ENCODE results near the gene NAV1. TPM values are rescaled to one million over a fixed set of nuclear protein-coding genes. Genes with fewer than 3 reads are reported as not detected.

Gene NAV1
- total and polyA plus RNA-seq, 9 of the 15 experiments (the other 6 are each of a cell fraction or from before 2014, with no cell fraction given) = 0.91 to 16.8 (median 3.2) TPM

DNA sequence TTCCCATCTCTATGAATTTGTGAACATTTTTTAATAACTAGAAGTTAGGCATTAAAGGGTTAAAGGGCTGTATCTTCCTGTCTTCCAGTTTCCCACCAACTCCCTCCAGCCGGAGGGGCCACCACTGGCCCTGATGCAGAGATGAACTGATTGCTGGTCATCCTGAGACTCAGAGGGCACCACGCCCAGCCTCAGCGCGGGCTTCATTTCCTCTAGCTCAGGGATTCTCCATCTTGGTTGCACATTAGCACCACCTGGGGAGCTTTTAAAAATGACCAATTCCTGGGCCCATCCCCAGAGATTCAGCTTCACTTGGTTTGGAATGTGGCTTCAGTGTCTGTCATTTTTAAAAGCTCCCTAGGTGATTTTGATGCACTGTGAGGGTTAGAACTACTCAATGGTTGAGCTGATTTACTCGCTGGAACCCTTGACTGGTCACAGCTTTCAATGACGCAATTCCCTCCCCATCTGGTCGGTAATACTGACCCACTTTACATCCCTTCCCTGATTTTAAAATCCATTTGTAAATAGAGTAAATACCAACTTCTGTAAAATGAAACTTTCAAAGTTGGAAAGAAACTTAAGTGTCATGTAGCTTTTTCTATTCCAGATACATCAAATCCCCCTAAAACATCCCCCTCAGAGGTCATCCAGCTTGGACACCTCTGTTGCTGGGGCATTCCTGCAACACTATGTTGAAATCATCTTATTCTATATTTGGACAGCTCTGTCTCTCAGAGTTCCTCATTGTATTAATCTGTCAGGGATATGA is 5.1 kb downstream of the NAV1 start (continued):
- TF ChIP-seq, protein P1, sequence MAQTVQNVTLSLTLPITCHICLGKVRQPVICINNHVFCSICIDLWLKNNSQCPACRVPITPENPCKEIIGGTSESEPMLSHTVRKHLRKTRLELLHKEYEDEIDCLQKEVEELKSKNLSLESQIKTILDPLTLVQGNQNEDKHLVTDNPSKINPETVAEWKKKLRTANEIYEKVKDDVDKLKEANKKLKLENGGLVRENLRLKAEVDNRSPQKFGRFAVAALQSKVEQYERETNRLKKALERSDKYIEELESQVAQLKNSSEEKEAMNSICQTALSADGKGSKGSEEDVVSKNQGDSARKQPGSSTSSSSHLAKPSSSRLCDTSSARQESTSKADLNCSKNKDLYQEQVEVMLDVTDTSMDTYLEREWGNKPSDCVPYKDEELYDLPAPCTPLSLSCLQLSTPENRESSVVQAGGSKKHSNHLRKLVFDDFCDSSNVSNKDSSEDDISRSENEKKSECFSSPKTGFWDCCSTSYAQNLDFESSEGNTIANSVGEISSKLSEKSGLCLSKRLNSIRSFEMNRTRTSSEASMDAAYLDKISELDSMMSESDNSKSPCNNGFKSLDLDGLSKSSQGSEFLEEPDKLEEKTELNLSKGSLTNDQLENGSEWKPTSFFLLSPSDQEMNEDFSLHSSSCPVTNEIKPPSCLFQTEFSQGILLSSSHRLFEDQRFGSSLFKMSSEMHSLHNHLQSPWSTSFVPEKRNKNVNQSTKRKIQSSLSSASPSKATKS (CRISPR knock-in tag; IDR thresholded peaks at IDR 0.05) = no peak
- TF ChIP-seq, protein P2, sequence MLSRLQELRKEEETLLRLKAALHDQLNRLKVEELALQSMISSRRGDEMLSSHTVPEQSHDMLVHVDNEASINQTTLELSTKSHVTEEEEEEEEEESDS (CRISPR knock-in tag; IDR thresholded peaks at IDR 0.05) = no peak
- TF ChIP-seq NCOA4 (IDR thresholded peaks at IDR 0.05; ENCODE audit: partially characterized antibody) (no peak), KDM2B (CRISPR knock-in tag; IDR thresholded peaks at IDR 0.05) (no peak), ZNF695 (CRISPR knock-in tag; IDR thresholded peaks at IDR 0.05) (no peak), SUPT5H (IDR thresholded peaks at IDR 0.05) (no peak), C11orf30 (IDR thresholded peaks at IDR 0.05; ENCODE audit: low read depth) (no peak), ZNF584 (CRISPR knock-in tag; IDR thresholded peaks at IDR 0.05; ENCODE audit: low read depth) (peak; percentile 83), ZKSCAN1 (IDR thresholded peaks at IDR 0.05; ENCODE audit: low read depth, low read length) (no peak), ZKSCAN3 (CRISPR knock-in tag; IDR thresholded peaks at IDR 0.05) (no peak), SMAD3 (CRISPR knock-in tag; conservative IDR thresholded peaks at IDR 0.05) (no peak), NFE2 (IDR thresholded peaks at IDR 0.05; ENCODE audit: low read depth) (0 out of 2 replicates have a peak, but pooled peaks have one; percentile 6), NR2F6 (CRISPR knock-in tag; IDR thresholded peaks at IDR 0.05) (no peak)
- TF ChIP-seq, protein P3, sequence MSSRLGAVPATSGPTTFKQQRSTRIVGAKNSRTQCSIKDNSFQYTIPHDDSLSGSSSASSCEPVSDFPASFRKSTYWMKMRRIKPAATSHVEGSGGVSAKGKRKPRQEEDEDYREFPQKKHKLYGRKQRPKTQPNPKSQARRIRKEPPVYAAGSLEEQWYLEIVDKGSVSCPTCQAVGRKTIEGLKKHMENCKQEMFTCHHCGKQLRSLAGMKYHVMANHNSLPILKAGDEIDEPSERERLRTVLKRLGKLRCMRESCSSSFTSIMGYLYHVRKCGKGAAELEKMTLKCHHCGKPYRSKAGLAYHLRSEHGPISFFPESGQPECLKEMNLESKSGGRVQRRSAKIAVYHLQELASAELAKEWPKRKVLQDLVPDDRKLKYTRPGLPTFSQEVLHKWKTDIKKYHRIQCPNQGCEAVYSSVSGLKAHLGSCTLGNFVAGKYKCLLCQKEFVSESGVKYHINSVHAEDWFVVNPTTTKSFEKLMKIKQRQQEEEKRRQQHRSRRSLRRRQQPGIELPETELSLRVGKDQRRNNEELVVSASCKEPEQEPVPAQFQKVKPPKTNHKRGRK (tag; IDR thresholded peaks at IDR 0.05) = no peak
- TF ChIP-seq, protein P4, sequence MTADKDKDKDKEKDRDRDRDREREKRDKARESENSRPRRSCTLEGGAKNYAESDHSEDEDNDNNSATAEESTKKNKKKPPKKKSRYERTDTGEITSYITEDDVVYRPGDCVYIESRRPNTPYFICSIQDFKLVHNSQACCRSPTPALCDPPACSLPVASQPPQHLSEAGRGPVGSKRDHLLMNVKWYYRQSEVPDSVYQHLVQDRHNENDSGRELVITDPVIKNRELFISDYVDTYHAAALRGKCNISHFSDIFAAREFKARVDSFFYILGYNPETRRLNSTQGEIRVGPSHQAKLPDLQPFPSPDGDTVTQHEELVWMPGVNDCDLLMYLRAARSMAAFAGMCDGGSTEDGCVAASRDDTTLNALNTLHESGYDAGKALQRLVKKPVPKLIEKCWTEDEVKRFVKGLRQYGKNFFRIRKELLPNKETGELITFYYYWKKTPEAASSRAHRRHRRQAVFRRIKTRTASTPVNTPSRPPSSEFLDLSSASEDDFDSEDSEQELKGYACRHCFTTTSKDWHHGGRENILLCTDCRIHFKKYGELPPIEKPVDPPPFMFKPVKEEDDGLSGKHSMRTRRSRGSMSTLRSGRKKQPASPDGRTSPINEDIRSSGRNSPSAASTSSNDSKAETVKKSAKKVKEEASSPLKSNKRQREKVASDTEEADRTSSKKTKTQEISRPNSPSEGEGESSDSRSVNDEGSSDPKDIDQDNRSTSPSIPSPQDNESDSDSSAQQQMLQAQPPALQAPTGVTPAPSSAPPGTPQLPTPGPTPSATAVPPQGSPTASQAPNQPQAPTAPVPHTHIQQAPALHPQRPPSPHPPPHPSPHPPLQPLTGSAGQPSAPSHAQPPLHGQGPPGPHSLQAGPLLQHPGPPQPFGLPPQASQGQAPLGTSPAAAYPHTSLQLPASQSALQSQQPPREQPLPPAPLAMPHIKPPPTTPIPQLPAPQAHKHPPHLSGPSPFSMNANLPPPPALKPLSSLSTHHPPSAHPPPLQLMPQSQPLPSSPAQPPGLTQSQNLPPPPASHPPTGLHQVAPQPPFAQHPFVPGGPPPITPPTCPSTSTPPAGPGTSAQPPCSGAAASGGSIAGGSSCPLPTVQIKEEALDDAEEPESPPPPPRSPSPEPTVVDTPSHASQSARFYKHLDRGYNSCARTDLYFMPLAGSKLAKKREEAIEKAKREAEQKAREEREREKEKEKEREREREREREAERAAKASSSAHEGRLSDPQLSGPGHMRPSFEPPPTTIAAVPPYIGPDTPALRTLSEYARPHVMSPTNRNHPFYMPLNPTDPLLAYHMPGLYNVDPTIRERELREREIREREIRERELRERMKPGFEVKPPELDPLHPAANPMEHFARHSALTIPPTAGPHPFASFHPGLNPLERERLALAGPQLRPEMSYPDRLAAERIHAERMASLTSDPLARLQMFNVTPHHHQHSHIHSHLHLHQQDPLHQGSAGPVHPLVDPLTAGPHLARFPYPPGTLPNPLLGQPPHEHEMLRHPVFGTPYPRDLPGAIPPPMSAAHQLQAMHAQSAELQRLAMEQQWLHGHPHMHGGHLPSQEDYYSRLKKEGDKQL (CRISPR knock-in tag; IDR thresholded peaks at IDR 0.05; ENCODE audit: borderline replicate concordance) = no peak
- TF ChIP-seq, protein P5, sequence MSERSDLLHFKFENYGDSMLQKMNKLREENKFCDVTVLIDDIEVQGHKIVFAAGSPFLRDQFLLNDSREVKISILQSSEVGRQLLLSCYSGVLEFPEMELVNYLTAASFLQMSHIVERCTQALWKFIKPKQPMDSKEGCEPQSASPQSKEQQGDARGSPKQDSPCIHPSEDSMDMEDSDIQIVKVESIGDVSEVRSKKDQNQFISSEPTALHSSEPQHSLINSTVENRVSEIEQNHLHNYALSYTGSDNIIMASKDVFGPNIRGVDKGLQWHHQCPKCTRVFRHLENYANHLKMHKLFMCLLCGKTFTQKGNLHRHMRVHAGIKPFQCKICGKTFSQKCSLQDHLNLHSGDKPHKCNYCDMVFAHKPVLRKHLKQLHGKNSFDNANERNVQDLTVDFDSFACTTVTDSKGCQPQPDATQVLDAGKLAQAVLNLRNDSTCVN (CRISPR knock-in tag; IDR thresholded peaks at IDR 0.05) = no peak

Data from K562 (cell line).